Endothelial cell of umbilical vein (primary cell): ENCODE measurements around the gene ZNF827. TPM values are rescaled to one million over a fixed set of nuclear protein-coding genes. Genes with fewer than 3 reads are reported as not detected.

ENCODE experiments used
- BruUV-seq: library from RNA; stranded (reverse); fragments of 400-500 nt; replicated peaks from 2 replicates; lab custom pipeline; 2021; lab: Mats Ljungman, UMichigan
- CTCF ChIA-PET: fragments of 300-600, 350-600 bp; sonication (Branson Sonifier 250); formaldehyde crosslinking; loops from one replicate; lab custom pipeline; 2021; ENCODE audit warnings: antibody characterized with exemption, inconsistent platforms; lab: Charles Lee
- POLR2A ChIA-PET: fragments of 300-600, 350-600 bp; sonication (Branson Sonifier 250); formaldehyde crosslinking; loops from one replicate; lab custom pipeline; 2021; ENCODE audit warnings: antibody characterized with exemption, inconsistent platforms; lab: Charles Lee
- DNase-seq: peaks from one replicate; pipeline ENCODE4 v3.0.0-alpha.2; 2011; ENCODE audit warnings: low read depth, low spot score
- FAIRE-seq: peaks from 2 replicates; lab custom pipeline; 2011; peaks lifted over from hg19 to GRCh38; lab: Jason Lieb, UNC
- H2AFZ ChIP-seq: 2 replicates; pipeline ENCODE4 v1.6.0; 2012; ENCODE audit warnings: low read depth, low read length, control low read depth, inconsistent platforms
- H3K27ac ChIP-seq: 2 replicates; pipeline ENCODE4 v1.5.1; 2011; ENCODE audit warnings: low read depth, mild to moderate bottlenecking, control low read depth, low read length, moderate library complexity; ENCODE audit not compliant: insufficient read depth
- H3K27me3 ChIP-seq, 2 experiments: 2 replicates each; pipeline versions ENCODE4 v1.6.0 to v1.6.1; 2011; ENCODE audit warnings: low read length in 2 of 2, mixed read lengths in 1 of 2; ENCODE audit not compliant: control insufficient read depth in 2 of 2, insufficient read depth in 2 of 2
- H3K36me3 ChIP-seq, 2 experiments: 2 replicates in 1 of 2; 3 replicates in 1 of 2; pipeline ENCODE4 v1.5.1; 2011; ENCODE audit warnings: low read length in 2 of 2, mild to moderate bottlenecking in 1 of 2, moderate library complexity in 1 of 2; ENCODE audit not compliant: control insufficient read depth in 2 of 2, insufficient read depth in 2 of 2; ENCODE audit errors: extremely low read depth in 1 of 2
- H3K4me1 ChIP-seq: 3 replicates; pipeline ENCODE4 v1.5.1; 2011; ENCODE audit warnings: mild to moderate bottlenecking, low read length; ENCODE audit not compliant: control insufficient read depth, insufficient read depth; ENCODE audit errors: extremely low read depth
- H3K4me2 ChIP-seq: 2 replicates; pipeline ENCODE4 v1.6.1; 2011; ENCODE audit warnings: low read length, control low read depth, mixed read lengths; ENCODE audit not compliant: insufficient read depth
- H3K4me3 ChIP-seq, 3 experiments: fragments of 200-600 bp in 1 of 3; sonication (generic), shearing (Covaris generic) in 1 of 3; replicated peaks in 1 of 3; 2 replicates each; pipeline ENCODE4 v1.5.1; 2011 to 2016; ENCODE audit warnings: control low read depth in 3 of 3, low read length in 3 of 3, mild to moderate bottlenecking in 2 of 3, inconsistent platforms in 1 of 3, low read depth in 1 of 3, moderate library complexity in 1 of 3; ENCODE audit not compliant: insufficient read depth in 1 of 3
- H3K79me2 ChIP-seq: 2 replicates; pipeline ENCODE4 v1.6.0; 2012; ENCODE audit warnings: low read length, inconsistent platforms; ENCODE audit not compliant: control insufficient read depth, insufficient read depth
- H3K9ac ChIP-seq: replicated peaks from 2 replicates; pipeline ENCODE3; 2011; ENCODE audit warnings: low read length, control low read depth; ENCODE audit not compliant: insufficient read depth; ENCODE audit errors: extremely low read depth
- H3K9me1 ChIP-seq: replicated peaks from 3 replicates; pipeline ENCODE4 v1.6.0; 2011; ENCODE audit warnings: mild to moderate bottlenecking, low read length; ENCODE audit not compliant: control insufficient read depth, insufficient read depth; ENCODE audit errors: extremely low read depth
- H3K9me3 ChIP-seq: replicated peaks from 2 replicates; pipeline ENCODE4 v1.5.1; 2012; ENCODE audit warnings: low read length, inconsistent platforms; ENCODE audit not compliant: control insufficient read depth, insufficient read depth
- H4K20me1 ChIP-seq: replicated peaks from 2 replicates; pipeline ENCODE3; 2011; ENCODE audit warnings: mild to moderate bottlenecking, low read length; ENCODE audit not compliant: control insufficient read depth, insufficient read depth; ENCODE audit errors: extremely low read depth
- EZH2 ChIP-seq: IDR thresholded peaks from 2 replicates; pipeline ENCODE4 v1.6.1; 2012; ENCODE audit warnings: borderline replicate concordance, low read depth, mild to moderate bottlenecking, moderate library complexity, low read length, inconsistent platforms; ENCODE audit not compliant: severe bottlenecking
- FOS ChIP-seq: IDR thresholded peaks from 2 replicates; pipeline ENCODE4 v1.6.1; 2011; ENCODE audit warnings: mild to moderate bottlenecking, low read length, moderate library complexity, borderline replicate concordance; ENCODE audit not compliant: insufficient read depth
- JUN ChIP-seq: IDR thresholded peaks from 2 replicates; pipeline ENCODE4 v1.6.1; 2011; ENCODE audit warnings: borderline replicate concordance, low read depth; ENCODE audit not compliant: insufficient read length, insufficient read depth
- MYC ChIP-seq: IDR thresholded peaks from one replicate; pipeline ENCODE4 v1.6.1; 2011; ENCODE audit warnings: mild to moderate bottlenecking, low read depth, low read length
- POLR2A ChIP-seq: IDR thresholded peaks from 2 replicates; pipeline ENCODE4 v1.6.1; 2012; ENCODE audit warnings: low read depth, mild to moderate bottlenecking, control low read depth, low read length
- POLR2AphosphoS5 ChIP-seq: IDR thresholded peaks from 2 replicates; pipeline ENCODE4 v1.6.1; 2012; ENCODE audit warnings: low read depth, mild to moderate bottlenecking, control low read depth, low read length, moderate library complexity; ENCODE audit not compliant: insufficient read depth
- dilution Hi-C: fragments of 300-500 bp; cut with MboI; formaldehyde crosslinking; loops from one replicate; pipeline ENCODE4 v1.15.0; 2019; ENCODE audit warnings: low sequenced_read_pairs; ENCODE audit not compliant: extremely low pct_ligation_motif_present
- intact Hi-C: fragments of 100-400 bp; cut with micrococcal nuclease; formaldehyde crosslinking; loops from one replicate; pipeline ENCODE4 v1.10.0; 2022
- polyA plus RNA-seq, 4 experiments: library from polyadenylated mRNA; depleted of rRNA in 3 of 4; stranded (reverse) in 3 of 4; unstranded in 1 of 4; fragments of >200 nt; gene quantifications; 2 replicates each; pipeline versions ENCODE4 v1.2.1 to v1.2.3, GENCODE V29; 2011 to 2012; ENCODE audit warnings: missing spikeins in 1 of 4
- total RNA-seq: library from RNA; stranded (reverse); gene quantifications from 2 replicates; pipeline ENCODE4 v1.2.3, GENCODE V29; 2021
- TF ChIP-seq, protein P1 (sequence below): IDR thresholded peaks from 2 replicates; pipeline ENCODE4 v1.6.1; 2011; ENCODE audit not compliant: insufficient read depth, insufficient read length

ZNF827 gene
- total and polyA plus RNA-seq, 2 donors (not counting 3 experiments of a cell fraction or from before 2014, with no cell fraction given) = 16.9 to 23.7 TPM

DNA sequence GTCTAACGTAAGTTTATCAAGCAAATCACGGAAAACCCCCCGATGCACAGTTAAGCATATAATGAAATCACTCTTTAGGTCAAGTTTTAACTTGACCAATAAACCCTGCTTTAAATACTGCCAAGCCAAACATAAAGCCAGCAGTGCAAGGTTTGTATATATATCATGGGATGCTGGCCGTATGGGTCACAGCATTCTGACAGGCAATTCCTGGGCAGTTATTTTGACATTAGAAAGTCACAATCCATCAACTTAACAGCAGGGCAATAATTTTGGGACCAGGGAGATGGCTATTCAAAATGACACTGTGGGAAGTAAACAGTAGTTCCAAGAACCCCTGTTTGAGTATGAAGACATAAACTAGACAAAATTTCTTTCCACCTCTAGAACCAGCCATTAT is 116.9 kb downstream of the ZNF827 start:
- POLR2A ChIA-PET = no interaction called here
- no TSS peak for BruUV-seq

DNA sequence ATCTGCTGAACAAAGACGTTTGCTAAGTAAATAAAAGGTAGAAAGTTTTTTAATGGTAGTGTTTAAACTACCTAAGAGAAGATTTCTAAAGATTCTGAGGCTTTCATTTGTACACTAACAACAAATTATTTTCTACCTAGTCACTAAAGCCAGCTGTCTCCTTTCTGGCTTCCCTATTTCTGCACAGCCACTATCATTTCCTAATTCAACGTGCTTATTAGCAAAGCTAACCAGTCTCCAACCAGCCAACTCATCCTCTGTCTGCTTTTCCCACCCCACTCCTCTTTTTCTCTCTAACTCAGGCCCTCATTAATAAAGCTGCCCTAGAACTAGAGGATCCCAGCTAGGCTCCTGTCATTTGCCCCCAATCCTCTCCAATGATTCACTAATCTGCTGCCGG is 118.2 kb downstream of the ZNF827 start:
- no peaks in the 10 kb centered on the region for H3K4me1 ChIP-seq
- dilution Hi-C loops = no loop called here
- no peak overlapping the region for H3K9ac ChIP-seq
- TF ChIP-seq, protein P1, sequence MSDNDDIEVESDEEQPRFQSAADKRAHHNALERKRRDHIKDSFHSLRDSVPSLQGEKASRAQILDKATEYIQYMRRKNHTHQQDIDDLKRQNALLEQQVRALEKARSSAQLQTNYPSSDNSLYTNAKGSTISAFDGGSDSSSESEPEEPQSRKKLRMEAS = no peak
- POLR2A ChIA-PET = no interaction called here
- H4K20me1 ChIP-seq = no peaks in the 10 kb centered on the region
- no peaks in the 10 kb centered on the region for H3K79me2 ChIP-seq
- no peak overlapping the region for H3K4me2 ChIP-seq
- no TSS peak for BruUV-seq
- no peak for DNase-seq
- no peaks in the 10 kb centered on the region for H3K9me1 ChIP-seq
- H3K4me3 ChIP-seq = no peak overlapping the region
- no peak overlapping the region for H3K27ac ChIP-seq
- no peak for FAIRE-seq
- no peak overlapping the region for H2AFZ ChIP-seq
- no peaks in the 10 kb centered on the region for H3K27me3 ChIP-seq
- intact Hi-C loops = no loop called here
- no peaks in the 10 kb centered on the region for H3K9me3 ChIP-seq
- peaks cover 0 to 5% of the 10 kb centered on the region in 2 experiments for H3K36me3 ChIP-seq
- CTCF ChIA-PET = interaction anchor here (1.0 to 1.1 kb wide), 2 partner anchors 19 to 50 kb away, joined by 3 read pairs; no protein-coding TSS in a partner anchor

More for the DNA sequence above, 116.9 kb downstream of the ZNF827 start:
- no peak overlapping the region for H3K4me3 ChIP-seq
- no peaks in the 10 kb centered on the region for H3K27me3 ChIP-seq
- dilution Hi-C loops = no loop called here
- H3K9me1 ChIP-seq = no peaks in the 10 kb centered on the region
- H4K20me1 ChIP-seq = no peaks in the 10 kb centered on the region
- CTCF ChIA-PET = interaction anchor here (1.1 kb wide), 1 partner anchor 20 kb away, joined by 3 read pairs; no protein-coding TSS in a partner anchor
- intact Hi-C loops = no loop called here
- H3K4me2 ChIP-seq = no peak overlapping the region
- peaks cover 0 to 6% of the 10 kb centered on the region in 2 experiments for H3K36me3 ChIP-seq
- no peak for DNase-seq
- no peak overlapping the region for H3K9ac ChIP-seq
- H3K4me1 ChIP-seq = no peaks in the 10 kb centered on the region
- FAIRE-seq = no peak
- H3K79me2 ChIP-seq = no peaks in the 10 kb centered on the region
- no peak overlapping the region for H2AFZ ChIP-seq
- no peak overlapping the region for H3K27ac ChIP-seq
- no peaks in the 10 kb centered on the region for H3K9me3 ChIP-seq
- TF ChIP-seq MYC (no peak), JUN (no peak), EZH2 (no peak), POLR2A (no peak), FOS (no peak), POLR2AphosphoS5 (no peak)
- TF ChIP-seq, protein P1 = no peak
